Measurements from ENCODE around the gene WDFY4. TPM values are rescaled to one million over a fixed set of nuclear protein-coding genes. Genes with fewer than 3 reads are reported as not detected.

Gene WDFY4
- total and polyA plus RNA-seq, 2 of the 13 experiments (the other 11 are each of a cell fraction or from before 2014, with no cell fraction given), result not detected

DNA sequence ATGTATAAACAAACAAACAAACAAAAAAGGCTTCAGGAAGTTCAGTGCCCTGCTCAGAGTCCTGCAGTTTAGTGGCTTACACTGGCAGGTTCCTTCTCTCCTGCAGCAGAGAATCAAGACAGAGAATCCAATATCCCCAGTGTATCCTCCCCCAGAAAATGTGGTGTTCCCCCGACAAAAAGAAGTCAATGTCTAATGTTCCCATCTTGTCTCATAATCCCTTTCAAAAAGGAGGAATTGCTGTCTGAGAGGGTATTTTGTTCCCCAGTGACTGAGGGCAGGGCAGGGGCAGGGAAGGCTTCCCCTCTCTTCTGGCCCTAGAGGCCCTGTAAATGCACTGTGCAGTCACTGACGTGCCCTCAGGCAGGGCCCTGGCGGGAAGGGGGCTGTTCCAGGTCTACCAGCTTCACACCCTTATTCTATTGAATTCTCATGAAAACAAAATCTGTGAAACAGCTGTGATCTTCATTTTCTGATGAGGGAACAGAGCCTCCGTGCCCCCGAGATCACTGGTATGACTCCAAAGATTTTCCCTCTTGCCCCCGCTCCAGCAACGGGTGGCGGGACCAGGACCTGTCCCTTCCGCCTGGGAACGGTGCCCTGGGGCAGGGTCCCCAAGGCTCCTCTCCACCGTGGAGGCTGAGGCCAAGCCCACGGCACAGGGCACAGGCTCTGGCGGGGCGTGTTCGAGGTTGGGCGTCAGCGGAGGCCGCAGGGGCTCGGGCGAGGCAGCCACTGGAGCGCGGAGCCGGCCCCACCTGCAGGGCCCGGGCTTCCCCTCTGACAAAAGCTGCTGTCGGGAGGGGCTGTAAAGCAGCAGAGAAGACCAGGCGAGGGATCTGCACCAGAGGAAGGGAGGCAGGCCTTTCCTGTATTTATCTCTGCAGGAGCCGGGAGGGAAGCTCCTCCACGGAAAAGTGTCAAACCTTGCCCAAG, 13.4 kb upstream of the WDFY4 start:
- no TSS peak for BruUV-seq (replicated peaks)
- Histone ChIP-seq H3K4me1 (ENCODE audit: insufficient read depth, low read length) (no peaks in the 10 kb centered on the region), H3K27me3 (ENCODE audit: control insufficient read depth in 1 of 2, insufficient read depth in 2 of 2, low read length in 2 of 2) (peaks cover 0 to 11% of the 10 kb centered on the region in 2 experiments; a peak in 2 of 5 replicates), H3K27ac (ENCODE audit: extremely low read length, insufficient read depth, low read length) (no peak overlapping the region), H4K20me1 (ENCODE audit: insufficient read depth, low read length) (0 out of 2 replicates have a peak, but pooled peaks cover 2% of the 10 kb centered on the region), H3K79me2 (ENCODE audit: insufficient read depth, low read length) (no peaks in the 10 kb centered on the region), H3K4me2 (ENCODE audit: low read depth, low read length) (no peak overlapping the region), H3K36me3 (replicated peaks in 1 of 2; ENCODE audit: control insufficient read depth in 1 of 2, insufficient read depth in 2 of 2, low read length in 2 of 2) (no peaks in the 10 kb centered on the region), H3K9me3 (ENCODE audit: low read length) (no peaks in the 10 kb centered on the region), H3K9ac (ENCODE audit: insufficient read depth, low read depth, low read length) (no peak overlapping the region), H2AFZ (ENCODE audit: low read length) (no peak overlapping the region), H3K4me3 (replicated peaks in 1 of 3; ENCODE audit: insufficient read depth in 1 of 3, low read depth in 2 of 3, low read length in 3 of 3) (no peak overlapping the region)
- CTCF ChIA-PET (ENCODE audit: low intra/inter-chr PET ratio, low total read pairs), result no interaction called here
- in situ Hi-C loops (cut with HindIII; ENCODE audit: extremely low pct_ligation_motif_present, low pct_unique_long_range_greater_than_20kb) (loop anchor here (25.0 kb wide), 1 partner anchor 309 kb away; no protein-coding TSS in a partner anchor), intact Hi-C loops (cut with micrococcal nuclease; ENCODE audit: unreplicated experiment) (no loop called here)
- FAIRE-seq (no peak), ATAC-seq (no peak), DNase-seq (ENCODE audit: low spot score) (no peak)
- 52% methylated on average over 18 of the region's 28 CpGs for WGBS (ENCODE audit: low lambda C conversion rate)
- POLR2A ChIA-PET, result no interaction called here
- no peak for TF ChIP-seq SMAD9 (CRISPR knock-in tag; IDR thresholded peaks at IDR 0.05)
- TF ChIP-seq MXI1 (IDR thresholded peaks at IDR 0.05; ENCODE audit: borderline replicate concordance, low read depth, low read length), result no peak
- TF ChIP-seq ZNF562 (CRISPR knock-in tag; IDR thresholded peaks at IDR 0.05; ENCODE audit: borderline replicate concordance), result no peak
- no peak for TF ChIP-seq ZNF83 (CRISPR knock-in tag; IDR thresholded peaks at IDR 0.05; ENCODE audit: borderline replicate concordance)
- TF ChIP-seq ZNF143 (CRISPR knock-in tag; IDR thresholded peaks at IDR 0.05), result no peak
- TF ChIP-seq ZNF207 (IDR thresholded peaks at IDR 0.05; ENCODE audit: borderline replicate concordance), result no peak
- no peak for TF ChIP-seq SPEN (CRISPR knock-in tag; IDR thresholded peaks at IDR 0.05; ENCODE audit: low read depth)
- TF ChIP-seq SIN3B (IDR thresholded peaks at IDR 0.05; ENCODE audit: low read length), result no peak

Data from HepG2 (cell line).